ENCODE measurements around the gene DACT2.
"Not testable (repeated sequence)": the region's sequence is repeated elsewhere in the genome, so short reads cannot be mapped to it uniquely, and the experiment has no call there.

Gene DACT2

GRCh38 chr6:168280899-168281245 is 38.7 kb downstream of the DACT2 start:
- DNase-seq: no peak

- DNase-seq: no peak
Measured at GRCh38 chr6:168280020-168280898, 39.3 kb downstream of the DACT2 start.

GRCh38 chr6:168279403-168279935 is 40.1 kb downstream of the DACT2 start:
- no peak for DNase-seq

- no peak for DNase-seq
Measured at GRCh38 chr6:168278904-168279303, 40.7 kb downstream of the DACT2 start.

GRCh38 chr6:168277274-168277669 is 42.3 kb downstream of the DACT2 start:
- DNase-seq: no peak

GRCh38 chr6:168276576-168277273 is 42.9 kb downstream of the DACT2 start:
- DNase-seq: no peak

- DNase-seq: no peak
Measured at GRCh38 chr6:168275168-168275567, 44.4 kb downstream of the DACT2 start.

GRCh38 chr6:168274037-168274952 is 45.3 kb downstream of the DACT2 start:
- no peak for DNase-seq

- DNase-seq: no peak
Measured at GRCh38 chr6:168273441-168274036, 46.0 kb downstream of the DACT2 start.

GRCh38 chr6:168272415-168273325 is 46.9 kb downstream of the DACT2 start:
- DNase-seq: no peak

GRCh38 chr6:168270274-168271172 is 49.1 kb downstream of the DACT2 start:
- DNase-seq: no peak

- no peak for DNase-seq
Measured at GRCh38 chr6:168269455-168270243, 49.9 kb downstream of the DACT2 start.

GRCh38 chr6:168268755-168269154 is 50.8 kb downstream of the DACT2 start:
- no peak for DNase-seq

GRCh38 chr6:168267779-168268178 is 51.8 kb downstream of the DACT2 start:
- DNase-seq: not testable (repeated sequence)

- no peak for DNase-seq
Measured at GRCh38 chr6:168265827-168266815, 53.5 kb downstream of the DACT2 start.

- DNase-seq: no peak
Measured at GRCh38 chr6:168265394-168265793, 54.2 kb downstream of the DACT2 start.

- no peak for DNase-seq
Measured at GRCh38 chr6:168264593-168265335, 54.8 kb downstream of the DACT2 start.
